Cardiac muscle cell (in vitro differentiated cells and primary cell): ENCODE data around the gene PGGHG. TPM values are rescaled to one million over a fixed set of nuclear protein-coding genes. Genes with fewer than 3 reads are reported as not detected.

Experiments used
- DNase-seq, 2 donors: peaks; one replicate each; pipeline versions ENCODE4 v3.0.0 to v3.0.0-alpha.2; 2010 to 2017; ENCODE audit warnings: low read depth in 1 of 2, low spot score in 1 of 2
- H3K27ac ChIP-seq: fragments of 200-600 bp; sonication (generic); 2 replicates; pipeline ENCODE4 v1.5.1; 2016
- H3K27me3 ChIP-seq: fragments of 200-600 bp; sonication (generic); 2 replicates; pipeline ENCODE4 v1.6.0; 2016; ENCODE audit warnings: control low read depth
- H3K36me3 ChIP-seq: fragments of 200-600 bp; sonication (generic); 2 replicates; pipeline ENCODE4 v1.5.1; 2016; ENCODE audit warnings: control low read depth
- H3K4me1 ChIP-seq: fragments of 200-600 bp; sonication (generic); 2 replicates; pipeline ENCODE4 v1.8.1; 2017; ENCODE audit warnings: low read depth, mild to moderate bottlenecking, mixed run types
- H3K4me3 ChIP-seq: fragments of 200-600 bp; sonication (generic); 2 replicates; pipeline ENCODE4 v1.5.1; 2016; ENCODE audit warnings: mild to moderate bottlenecking
- H3K9me3 ChIP-seq: fragments of 200-600 bp; sonication (generic); 2 replicates; pipeline ENCODE4 v1.5.1; 2017; ENCODE audit warnings: low read depth, mild to moderate bottlenecking, control low read depth
- polyA plus RNA-seq: library from polyadenylated mRNA; unstranded; fragments of >200 nt; fragmentation: Nextera tagmentation; extraction: Ambion mirVana; gene quantifications from 2 replicates; pipeline ENCODE4 v1.2.1, GENCODE V29; 2016
- total RNA-seq: library from RNA; depleted of rRNA; stranded (reverse); fragments of >200 nt; gene quantifications from 2 replicates; pipeline ENCODE4 v1.2.3, GENCODE V29; 2016
- TF ChIP-seq, protein P1 (sequence below): IDR thresholded peaks from 2 replicates; pipeline ENCODE4 v1.5.1; 2012; ENCODE audit warnings: low read depth, mild to moderate bottlenecking, low read length

The PGGHG gene
- total and polyA plus RNA-seq, 2 experiments from 2014 or later, result 33.1 to 88.7 TPM

DNA sequence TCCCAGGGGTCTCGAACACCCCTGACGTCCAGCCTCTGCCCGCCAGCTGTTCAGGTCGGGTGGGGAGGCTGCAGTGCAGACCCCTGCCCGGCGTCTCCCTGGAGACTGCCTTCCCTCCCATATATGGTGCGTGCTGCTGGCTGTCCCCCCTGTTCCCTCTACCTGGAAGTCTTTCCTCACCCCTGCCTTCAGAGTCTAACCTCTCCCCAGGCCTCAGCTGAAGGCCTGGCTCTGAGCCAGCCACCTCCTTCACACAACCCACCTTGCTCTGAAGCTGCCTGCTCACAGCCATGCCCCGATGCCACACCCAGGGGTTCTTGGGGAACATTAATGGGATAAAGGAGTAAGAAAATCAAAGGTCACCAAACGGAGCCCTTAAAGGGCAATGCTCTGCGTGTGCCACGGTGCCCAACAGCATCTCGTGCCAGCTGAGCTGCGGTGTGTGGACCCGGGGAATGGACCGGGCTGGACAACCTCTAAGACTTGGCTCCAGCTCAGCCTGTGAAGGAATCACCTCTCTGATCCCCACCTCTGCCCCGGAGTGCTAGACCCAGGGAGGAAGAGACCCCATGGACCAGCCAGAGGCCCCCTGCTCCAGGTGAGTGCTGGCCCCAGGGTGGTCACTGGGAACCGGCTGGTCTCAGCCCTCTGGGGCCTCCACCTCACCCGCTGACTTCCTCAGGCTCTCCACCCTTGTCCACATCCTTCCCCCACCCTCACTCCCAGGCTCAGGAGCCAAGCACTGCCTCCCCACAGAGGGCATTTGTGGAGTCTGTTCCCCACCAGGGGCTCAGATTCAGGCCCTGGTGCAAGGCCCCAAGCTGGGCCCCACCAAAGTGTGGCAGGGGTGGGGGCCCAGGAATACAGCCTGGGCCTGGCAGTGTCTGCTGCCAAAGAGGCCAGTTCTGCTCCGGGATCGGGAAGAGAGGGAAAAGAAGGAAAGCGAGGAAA is 10.7 kb upstream of the PGGHG start, which contains the start of gene NLRP6:
TSS of gene NLRP6 (plus strand) at position 407 of the 951 bp plus-strand sequence. CDS start at position 570, 163 bp downstream.
- Histone ChIP-seq H3K27ac (no peak within 1 kb of the TSS), H3K27me3 (peaks cover 59% of the 10 kb centered on the region), H3K4me3 (no peak within 1 kb of the TSS), H3K9me3 (no peaks in the 10 kb centered on the region), H3K36me3 (no peaks in the 10 kb centered on the region), H3K4me1 (no peaks in the 10 kb centered on the region)
- no peak for DNase-seq
- TF ChIP-seq, protein P1, sequence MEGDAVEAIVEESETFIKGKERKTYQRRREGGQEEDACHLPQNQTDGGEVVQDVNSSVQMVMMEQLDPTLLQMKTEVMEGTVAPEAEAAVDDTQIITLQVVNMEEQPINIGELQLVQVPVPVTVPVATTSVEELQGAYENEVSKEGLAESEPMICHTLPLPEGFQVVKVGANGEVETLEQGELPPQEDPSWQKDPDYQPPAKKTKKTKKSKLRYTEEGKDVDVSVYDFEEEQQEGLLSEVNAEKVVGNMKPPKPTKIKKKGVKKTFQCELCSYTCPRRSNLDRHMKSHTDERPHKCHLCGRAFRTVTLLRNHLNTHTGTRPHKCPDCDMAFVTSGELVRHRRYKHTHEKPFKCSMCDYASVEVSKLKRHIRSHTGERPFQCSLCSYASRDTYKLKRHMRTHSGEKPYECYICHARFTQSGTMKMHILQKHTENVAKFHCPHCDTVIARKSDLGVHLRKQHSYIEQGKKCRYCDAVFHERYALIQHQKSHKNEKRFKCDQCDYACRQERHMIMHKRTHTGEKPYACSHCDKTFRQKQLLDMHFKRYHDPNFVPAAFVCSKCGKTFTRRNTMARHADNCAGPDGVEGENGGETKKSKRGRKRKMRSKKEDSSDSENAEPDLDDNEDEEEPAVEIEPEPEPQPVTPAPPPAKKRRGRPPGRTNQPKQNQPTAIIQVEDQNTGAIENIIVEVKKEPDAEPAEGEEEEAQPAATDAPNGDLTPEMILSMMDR, result no peak

DNA sequence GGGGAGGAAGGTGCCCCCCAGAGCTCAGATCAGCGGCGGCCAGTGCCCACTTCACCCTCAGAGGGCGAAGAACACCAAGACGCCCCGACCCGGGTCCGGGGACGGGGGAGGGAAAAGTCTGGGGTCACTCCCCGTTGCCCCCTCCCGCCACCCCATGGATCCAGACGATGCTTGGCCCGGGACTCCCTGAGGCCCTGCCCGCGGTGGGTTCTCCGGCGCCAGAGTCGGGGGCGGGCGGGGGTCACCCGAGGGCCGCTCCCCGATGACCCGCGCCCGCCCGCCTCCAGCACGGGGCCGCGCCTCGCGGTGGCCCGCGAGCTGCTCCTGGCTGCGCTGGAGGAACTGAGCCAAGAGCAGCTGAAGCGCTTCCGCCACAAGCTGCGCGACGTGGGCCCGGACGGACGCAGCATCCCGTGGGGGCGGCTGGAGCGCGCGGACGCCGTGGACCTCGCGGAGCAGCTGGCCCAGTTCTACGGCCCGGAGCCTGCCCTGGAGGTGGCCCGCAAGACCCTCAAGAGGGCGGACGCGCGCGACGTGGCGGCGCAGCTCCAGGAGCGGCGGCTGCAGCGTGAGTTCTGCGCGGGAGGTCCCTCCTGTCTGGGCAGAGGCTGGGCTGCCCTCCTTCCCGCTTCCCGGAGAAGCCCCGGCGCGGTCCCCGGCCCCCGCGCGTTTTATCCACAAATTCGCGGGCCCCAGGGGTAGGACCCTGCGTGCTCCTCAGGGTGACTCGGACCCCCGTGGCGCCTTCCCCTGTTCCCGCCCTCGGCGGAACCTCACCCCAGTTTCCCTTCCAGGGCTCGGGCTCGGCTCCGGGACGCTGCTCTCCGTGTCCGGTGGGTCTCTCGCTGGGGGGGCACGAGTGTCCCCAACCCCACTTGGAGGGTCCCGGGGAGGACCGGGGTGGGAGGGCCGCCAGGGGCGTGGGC is 9.6 kb upstream of the PGGHG start:
- Histone ChIP-seq H3K9me3 (no peaks in the 10 kb centered on the region), H3K4me3 (no peak overlapping the region), H3K27ac (no peak overlapping the region), H3K36me3 (no peaks in the 10 kb centered on the region), H3K27me3 (peaks cover 59% of the 10 kb centered on the region), H3K4me1 (no peaks in the 10 kb centered on the region)
- TF ChIP-seq, protein P1, result no peak
- no peak for DNase-seq

DNA sequence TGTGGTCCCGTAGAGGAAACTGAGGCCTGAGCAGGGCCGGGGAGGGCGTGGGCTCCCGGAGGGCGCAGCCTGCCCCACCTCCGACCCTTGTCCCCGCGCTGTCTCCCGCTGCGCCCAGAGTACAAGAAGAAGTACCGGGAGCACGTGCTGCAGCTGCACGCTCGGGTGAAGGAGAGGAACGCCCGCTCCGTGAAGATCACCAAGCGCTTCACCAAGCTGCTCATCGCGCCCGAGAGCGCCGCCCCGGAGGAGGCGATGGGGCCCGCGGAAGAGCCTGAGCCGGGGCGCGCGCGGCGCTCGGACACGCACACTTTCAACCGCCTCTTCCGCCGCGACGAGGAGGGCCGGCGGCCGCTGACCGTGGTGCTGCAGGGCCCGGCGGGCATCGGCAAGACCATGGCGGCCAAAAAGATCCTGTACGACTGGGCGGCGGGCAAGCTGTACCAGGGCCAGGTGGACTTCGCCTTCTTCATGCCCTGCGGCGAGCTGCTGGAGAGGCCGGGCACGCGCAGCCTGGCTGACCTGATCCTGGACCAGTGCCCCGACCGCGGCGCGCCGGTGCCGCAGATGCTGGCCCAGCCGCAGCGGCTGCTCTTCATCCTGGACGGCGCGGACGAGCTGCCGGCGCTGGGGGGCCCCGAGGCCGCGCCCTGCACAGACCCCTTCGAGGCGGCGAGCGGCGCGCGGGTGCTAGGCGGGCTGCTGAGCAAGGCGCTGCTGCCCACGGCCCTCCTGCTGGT is 8.8 kb upstream of the PGGHG start:
- no peak overlapping the region for H3K4me3 ChIP-seq
- TF ChIP-seq, protein P1, result peak; percentile 4
- no peaks in the 10 kb centered on the region for H3K9me3 ChIP-seq
- no peaks in the 10 kb centered on the region for H3K36me3 ChIP-seq
- H3K4me1 ChIP-seq, result no peaks in the 10 kb centered on the region
- no peak overlapping the region for H3K27ac ChIP-seq
- H3K27me3 ChIP-seq, result peaks cover 59% of the 10 kb centered on the region
- peak; percentile 47 to 64 for DNase-seq

DNA sequence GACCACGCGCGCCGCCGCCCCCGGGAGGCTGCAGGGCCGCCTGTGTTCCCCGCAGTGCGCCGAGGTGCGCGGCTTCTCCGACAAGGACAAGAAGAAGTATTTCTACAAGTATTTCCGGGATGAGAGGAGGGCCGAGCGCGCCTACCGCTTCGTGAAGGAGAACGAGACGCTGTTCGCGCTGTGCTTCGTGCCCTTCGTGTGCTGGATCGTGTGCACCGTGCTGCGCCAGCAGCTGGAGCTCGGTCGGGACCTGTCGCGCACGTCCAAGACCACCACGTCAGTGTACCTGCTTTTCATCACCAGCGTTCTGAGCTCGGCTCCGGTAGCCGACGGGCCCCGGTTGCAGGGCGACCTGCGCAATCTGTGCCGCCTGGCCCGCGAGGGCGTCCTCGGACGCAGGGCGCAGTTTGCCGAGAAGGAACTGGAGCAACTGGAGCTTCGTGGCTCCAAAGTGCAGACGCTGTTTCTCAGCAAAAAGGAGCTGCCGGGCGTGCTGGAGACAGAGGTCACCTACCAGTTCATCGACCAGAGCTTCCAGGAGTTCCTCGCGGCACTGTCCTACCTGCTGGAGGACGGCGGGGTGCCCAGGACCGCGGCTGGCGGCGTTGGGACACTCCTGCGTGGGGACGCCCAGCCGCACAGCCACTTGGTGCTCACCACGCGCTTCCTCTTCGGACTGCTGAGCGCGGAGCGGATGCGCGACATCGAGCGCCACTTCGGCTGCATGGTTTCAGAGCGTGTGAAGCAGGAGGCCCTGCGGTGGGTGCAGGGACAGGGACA is 8.0 kb upstream of the PGGHG start:
- Histone ChIP-seq H3K4me1 (no peaks in the 10 kb centered on the region), H3K27me3 (peaks cover 59% of the 10 kb centered on the region), H3K36me3 (no peaks in the 10 kb centered on the region), H3K9me3 (no peaks in the 10 kb centered on the region), H3K27ac (no peak overlapping the region), H3K4me3 (no peak overlapping the region)
- TF ChIP-seq, protein P1, result no peak
- no peak for DNase-seq
